HL-60/S4 treated with retinoic acid at 250 ng/mL for 4 days and 3 days (cell line): ENCODE measurements around the gene RNF220.
"Not testable (repeated sequence)": the region's sequence is repeated elsewhere in the genome, so short reads cannot be mapped to it uniquely, and the experiment has no call there.

Experiments used
- in situ Hi-C: fragments of 300-500 bp; cut with MboI; formaldehyde crosslinking; loops from 2 replicates; pipeline ENCODE4 v1.7.0; 2022; ENCODE audit warnings: low sequenced_read_pairs

Gene RNF220

DNA sequence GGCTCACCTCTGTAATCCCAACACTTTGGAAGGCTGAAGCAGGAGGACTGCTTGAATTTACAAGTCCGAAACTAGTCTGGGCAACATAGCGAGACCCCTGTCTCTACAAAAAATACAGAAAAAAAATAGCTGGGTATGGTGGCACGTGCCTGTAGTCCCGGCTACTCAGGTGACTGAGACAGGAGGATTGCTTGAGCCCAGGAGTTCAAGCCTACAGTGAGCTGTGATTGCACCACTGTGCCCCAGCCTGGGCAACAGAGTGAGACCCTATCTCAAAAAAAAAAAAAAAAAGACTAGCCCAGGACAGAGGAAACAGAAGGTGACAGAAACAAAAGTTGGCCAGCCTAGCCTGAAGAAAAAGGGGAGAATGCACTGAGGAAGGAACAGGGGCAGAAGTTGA lies 290.6 kb downstream of the RNF220 start:
- in situ Hi-C loops = no loop called here

DNA sequence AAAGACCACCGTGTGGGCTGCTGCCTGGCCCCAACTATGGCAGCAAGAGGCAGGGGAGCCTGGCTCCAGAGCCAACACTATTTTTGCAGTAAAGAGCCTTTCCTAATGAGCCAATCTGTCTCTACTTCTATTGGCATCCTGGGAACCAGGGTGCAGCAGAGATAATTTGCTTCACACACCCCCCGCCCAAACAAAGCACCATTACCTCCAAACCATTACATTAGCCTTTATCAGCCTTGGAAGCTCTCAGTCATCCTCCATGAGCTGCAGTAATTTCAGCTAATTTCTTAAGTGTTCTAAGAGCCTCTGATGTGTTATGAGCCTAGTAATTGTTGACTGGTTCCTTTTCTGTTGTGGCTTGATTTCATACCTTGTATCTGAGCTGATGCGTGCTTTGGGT lies 291.0 kb downstream of the RNF220 start:
- in situ Hi-C loops = no loop called here

DNA sequence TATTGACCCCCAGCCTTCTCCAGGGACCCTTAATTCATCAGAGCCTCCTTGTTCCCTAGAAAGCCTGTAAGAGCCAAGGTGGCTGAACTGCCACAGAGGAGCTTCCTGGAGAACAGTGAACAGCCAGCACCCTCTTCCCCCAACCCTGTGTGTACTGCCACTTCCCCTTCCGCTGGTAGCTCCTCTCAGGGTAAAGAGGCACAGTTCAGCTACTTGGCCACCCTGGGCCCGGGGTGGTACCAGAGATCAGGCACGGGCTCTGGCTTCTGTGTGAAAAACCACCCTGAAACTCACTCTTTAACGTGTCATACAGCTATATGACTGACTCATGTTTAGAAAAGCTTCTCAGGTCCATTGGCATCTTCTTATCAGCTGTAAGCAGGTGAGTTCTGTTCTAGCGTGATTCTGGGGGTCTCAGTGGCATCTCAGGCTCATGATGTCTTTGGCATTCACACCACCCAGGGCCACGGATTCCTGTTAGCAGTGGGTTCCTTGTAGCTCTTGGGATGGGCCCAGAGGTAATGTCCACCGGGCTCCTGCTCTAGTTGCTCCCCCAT lies 291.8 kb downstream of the RNF220 start:
- in situ Hi-C loops = no loop called here

DNA sequence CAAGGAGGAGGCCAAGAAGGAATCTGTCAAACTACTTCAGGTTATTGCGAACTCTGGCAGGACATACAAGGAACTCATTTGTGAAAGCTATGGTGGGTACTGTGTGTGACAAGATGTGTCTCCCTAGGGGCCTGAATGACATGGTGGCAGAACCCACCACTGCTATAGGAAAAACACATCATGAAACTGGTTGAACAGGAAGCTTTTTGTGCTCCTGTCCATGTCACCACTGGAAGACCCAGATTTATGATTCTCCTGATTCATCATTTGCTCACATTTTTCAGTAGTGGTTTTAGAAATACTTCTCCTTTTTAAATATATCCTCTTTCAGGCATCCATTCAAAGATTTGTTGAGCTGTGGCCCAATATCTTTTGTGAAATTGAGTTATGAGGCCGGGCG lies 293.1 kb downstream of the RNF220 start:
- in situ Hi-C loops = no loop called here

DNA sequence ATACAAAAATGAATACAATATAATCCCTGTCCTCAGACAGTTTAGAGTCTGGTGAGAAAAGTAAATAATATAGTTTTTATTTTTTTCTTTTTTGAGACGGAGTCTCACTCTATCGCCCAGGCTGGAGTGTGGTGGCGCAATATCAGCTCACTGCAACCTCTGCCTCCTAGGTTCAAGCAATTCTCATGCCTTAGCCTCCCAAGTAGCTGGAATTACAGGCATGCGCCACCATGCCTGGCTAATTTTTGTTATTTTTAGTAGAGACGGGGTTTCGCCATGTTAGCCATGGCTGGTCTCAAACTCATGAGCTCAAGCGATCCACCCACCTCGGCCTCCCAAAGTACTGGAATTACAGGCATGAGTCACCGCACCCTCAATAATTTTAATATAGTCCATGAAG lies 294.3 kb downstream of the RNF220 start:
- in situ Hi-C loops = not testable (repeated sequence)

DNA sequence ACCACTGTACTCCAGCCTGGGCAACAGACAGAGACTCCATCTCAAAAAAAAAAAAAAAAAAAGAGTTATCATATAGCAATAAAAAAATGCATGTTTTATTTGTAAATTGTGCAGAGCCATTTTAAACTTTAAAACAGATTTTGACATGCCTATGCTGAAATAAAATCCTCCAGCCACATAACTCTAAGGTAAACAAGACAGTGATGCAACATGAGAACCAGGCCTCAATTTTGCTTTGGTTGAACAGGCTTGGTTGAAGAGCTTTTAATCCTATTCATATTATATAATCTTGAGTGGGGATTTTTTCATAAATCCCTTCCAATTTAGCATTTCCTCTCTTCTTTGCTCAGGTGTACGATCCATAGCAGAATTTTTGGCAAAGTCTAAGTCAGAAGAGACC lies 295.5 kb downstream of the RNF220 start:
- in situ Hi-C loops = no loop called here

DNA sequence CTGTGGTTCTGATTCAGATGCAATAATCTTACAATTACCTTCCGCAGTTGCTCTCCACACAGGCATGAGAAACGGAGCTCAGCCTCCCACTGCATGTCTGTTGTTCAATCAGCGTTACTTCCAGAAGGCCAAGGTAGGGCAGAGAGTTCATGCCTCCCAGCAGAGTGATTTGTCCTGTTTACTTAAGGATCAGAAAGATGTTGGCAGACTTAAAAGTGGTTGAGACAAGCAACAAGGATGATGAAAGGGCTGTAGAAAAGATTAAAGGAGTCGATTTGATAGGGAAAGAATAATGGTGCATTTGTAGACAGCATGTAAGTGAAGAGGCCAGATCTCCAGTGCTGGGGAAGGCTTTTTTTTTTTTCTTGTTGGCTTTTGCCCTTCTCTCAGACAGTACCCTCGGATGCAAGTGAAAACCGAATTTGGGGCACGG lies 296.1 kb downstream of the RNF220 start:
- in situ Hi-C loops = no loop called here
